ENCODE results near the gene CSF1. TPM values are rescaled to one million over a fixed set of nuclear protein-coding genes. Genes with fewer than 3 reads are reported as not detected.

CSF1 gene
- total RNA-seq, 4 donors from 2014 or later, result 9.7 to 63.1 (median 14.4) TPM

DNA sequence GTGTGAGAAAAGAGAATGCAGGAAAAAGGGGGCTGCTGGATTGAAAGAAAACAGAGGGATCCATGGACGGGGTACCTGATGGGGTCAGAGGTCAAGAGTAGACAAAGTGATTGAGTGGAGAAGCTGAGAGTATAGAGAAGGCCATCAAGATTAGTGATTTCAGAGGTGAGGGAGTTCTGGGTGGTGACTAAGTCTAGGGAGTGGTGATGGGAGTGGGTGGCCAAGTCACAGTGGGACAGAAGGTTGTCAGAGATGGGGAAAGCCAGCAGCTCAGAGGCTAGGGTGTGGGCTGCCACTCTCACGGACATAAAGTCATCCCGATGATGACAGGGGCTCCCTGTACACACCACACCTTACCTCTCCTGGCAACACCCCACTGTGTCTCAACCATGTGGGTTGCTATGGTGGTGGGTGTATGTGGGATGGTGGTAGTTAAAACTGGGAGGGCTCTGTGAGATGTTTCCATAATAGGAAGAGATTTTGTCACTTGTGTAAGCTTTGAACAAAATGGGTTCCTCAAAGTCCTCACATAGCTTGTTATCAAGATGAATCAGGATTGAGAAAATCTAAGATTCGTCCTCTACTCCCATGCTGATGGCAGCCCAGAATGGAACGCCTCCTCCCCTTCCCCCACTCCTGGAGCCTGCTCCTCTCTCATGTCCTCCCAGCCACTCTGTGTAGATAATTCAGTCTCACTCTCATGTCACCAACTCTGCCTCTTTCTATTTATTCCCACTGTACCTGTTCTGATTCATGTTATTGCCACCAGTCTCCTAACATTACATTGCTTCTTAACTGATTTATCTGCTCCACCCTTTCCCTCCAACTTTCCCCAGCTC, 20.3 kb upstream of the CSF1 start:
- 74 to 83% methylated on average over 4 to 5 of the region's 5 CpGs for WGBS, 2 donors (ENCODE audit: low coverage in 1 of 2)
- no peak for DNase-seq
- H3K9me3 ChIP-seq, result no peaks in the 10 kb centered on the region
- no peaks in the 10 kb centered on the region for H3K36me3 ChIP-seq
- H3K27me3 ChIP-seq, result no peaks in the 10 kb centered on the region
- in situ Hi-C loops (cut with MboI; ENCODE audit: low pct_ligation_motif_present in 1 of 4, low pct_unique_long_range_greater_than_20kb in 1 of 4, low sequenced_read_pairs in 3 of 4) (no loop called here), intact Hi-C loops (cut with DNase I; ENCODE audit: low total_unique reads) (no loop called here)
- H3K4me1 ChIP-seq, result peaks cover 0 to 12% (median 6%) of the 10 kb centered on the region in 4 donors
- H3K27ac ChIP-seq, result no peak overlapping the region
- no peak overlapping the region for H3K4me3 ChIP-seq
- TF ChIP-seq CTCF (IDR thresholded peaks at IDR 0.05) (no peak), POLR2A (IDR thresholded peaks at IDR 0.05) (no peak)

DNA sequence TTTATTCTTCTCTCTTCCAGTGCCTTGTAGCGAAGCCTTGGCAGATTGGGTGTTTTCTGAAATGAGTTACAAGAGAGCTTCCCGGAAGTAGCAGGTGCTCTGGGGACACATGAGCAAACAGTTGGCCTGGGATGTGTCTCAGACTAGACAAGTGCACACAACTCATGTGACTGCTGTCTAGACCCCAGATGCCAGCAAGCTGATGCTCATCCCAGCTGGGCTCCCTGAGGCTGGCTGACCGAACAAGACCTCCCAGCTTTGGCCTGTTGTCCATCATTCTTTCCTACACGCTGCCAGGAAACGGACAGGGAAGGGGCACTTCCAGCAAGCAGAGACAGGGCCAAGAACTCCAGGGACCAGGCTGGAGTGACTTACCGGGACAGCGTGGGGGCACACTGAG, 18.7 kb upstream of the CSF1 start:
- Histone ChIP-seq H3K36me3 (no peaks in the 10 kb centered on the region), H3K9me3 (no peaks in the 10 kb centered on the region), H3K4me3 (no peak overlapping the region), H3K27me3 (no peaks in the 10 kb centered on the region), H3K27ac (no peak overlapping the region), H3K4me1 (peaks cover 0 to 16% (median 9%) of the 10 kb centered on the region in 4 donors)
- WGBS, 2 donors (ENCODE audit: low coverage in 1 of 2), result 79 to 93% methylated on average over 3 to 6 of the region's 7 CpGs
- in situ Hi-C loops (cut with MboI; ENCODE audit: low pct_ligation_motif_present in 1 of 4, low pct_unique_long_range_greater_than_20kb in 1 of 4, low sequenced_read_pairs in 3 of 4) (no loop called here), intact Hi-C loops (cut with DNase I; ENCODE audit: low total_unique reads) (no loop called here)
- TF ChIP-seq EP300 (IDR thresholded peaks at IDR 0.05; ENCODE audit: low read depth) (no peak), POLR2A (IDR thresholded peaks at IDR 0.05) (no peak), POLR2AphosphoS5 (IDR thresholded peaks at IDR 0.05) (no peak), CTCF (IDR thresholded peaks at IDR 0.05) (no peak)
- DNase-seq, result no peak

DNA sequence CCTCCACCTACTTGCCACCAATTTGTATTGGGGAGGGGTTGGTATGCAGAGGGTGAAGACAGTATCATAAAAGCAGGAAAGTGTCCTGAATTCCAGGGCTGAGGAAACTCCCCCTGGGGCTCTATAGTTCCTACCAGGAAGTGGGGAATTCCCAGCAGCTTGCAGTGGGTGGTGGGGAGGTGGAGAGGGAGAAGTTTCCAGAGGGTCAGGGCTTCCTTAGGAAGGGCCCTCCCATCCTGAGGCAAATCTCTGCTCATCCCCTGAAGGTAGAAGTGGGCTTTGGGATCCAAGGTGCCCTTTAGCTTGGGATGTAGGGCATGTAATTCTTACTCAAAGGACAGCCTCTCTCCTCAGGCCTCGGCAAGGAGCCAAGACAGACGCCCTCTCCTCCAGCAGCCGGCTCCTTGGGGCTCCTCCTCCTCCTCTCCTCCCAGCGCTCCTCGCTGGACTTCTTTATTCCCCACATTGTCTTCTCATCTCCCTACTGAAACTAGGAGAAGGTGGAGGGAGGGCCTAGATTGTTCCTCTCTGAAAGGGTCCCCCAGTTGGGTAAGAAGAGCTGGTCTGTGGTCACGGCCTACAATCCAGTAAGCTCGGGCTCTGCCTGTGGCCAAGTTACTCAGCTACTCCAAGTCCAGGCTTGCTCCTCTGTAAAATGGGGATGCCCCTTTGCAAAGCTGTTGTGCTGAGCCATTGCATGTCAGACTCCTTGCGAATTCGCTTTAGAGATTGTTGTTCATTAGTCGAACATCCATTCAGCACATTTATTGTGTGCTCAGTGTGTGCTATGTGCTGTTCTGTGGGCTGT, 17.9 kb upstream of the CSF1 start:
- Histone ChIP-seq H3K36me3 (no peaks in the 10 kb centered on the region), H3K4me1 (peaks cover 0 to 16% (median 9%) of the 10 kb centered on the region in 4 donors), H3K27ac (no peak overlapping the region), H3K9me3 (no peaks in the 10 kb centered on the region), H3K27me3 (no peaks in the 10 kb centered on the region), H3K4me3 (no peak overlapping the region)
- 40 to 65% methylated on average over 5 to 10 of the region's 10 CpGs for WGBS, 2 donors (ENCODE audit: low coverage in 1 of 2)
- no peak for DNase-seq
- no peak for TF ChIP-seq EP300 (IDR thresholded peaks at IDR 0.05; ENCODE audit: low read depth)
- TF ChIP-seq CTCF (IDR thresholded peaks at IDR 0.05), result no peak
- TF ChIP-seq POLR2AphosphoS5 (IDR thresholded peaks at IDR 0.05), result no peak
- no peak for TF ChIP-seq POLR2A (IDR thresholded peaks at IDR 0.05)
- intact Hi-C loops (cut with DNase I; ENCODE audit: low total_unique reads), result no loop called here
- in situ Hi-C loops (cut with MboI; ENCODE audit: low pct_ligation_motif_present in 1 of 4, low pct_unique_long_range_greater_than_20kb in 1 of 4, low sequenced_read_pairs in 3 of 4), result no loop called here

DNA sequence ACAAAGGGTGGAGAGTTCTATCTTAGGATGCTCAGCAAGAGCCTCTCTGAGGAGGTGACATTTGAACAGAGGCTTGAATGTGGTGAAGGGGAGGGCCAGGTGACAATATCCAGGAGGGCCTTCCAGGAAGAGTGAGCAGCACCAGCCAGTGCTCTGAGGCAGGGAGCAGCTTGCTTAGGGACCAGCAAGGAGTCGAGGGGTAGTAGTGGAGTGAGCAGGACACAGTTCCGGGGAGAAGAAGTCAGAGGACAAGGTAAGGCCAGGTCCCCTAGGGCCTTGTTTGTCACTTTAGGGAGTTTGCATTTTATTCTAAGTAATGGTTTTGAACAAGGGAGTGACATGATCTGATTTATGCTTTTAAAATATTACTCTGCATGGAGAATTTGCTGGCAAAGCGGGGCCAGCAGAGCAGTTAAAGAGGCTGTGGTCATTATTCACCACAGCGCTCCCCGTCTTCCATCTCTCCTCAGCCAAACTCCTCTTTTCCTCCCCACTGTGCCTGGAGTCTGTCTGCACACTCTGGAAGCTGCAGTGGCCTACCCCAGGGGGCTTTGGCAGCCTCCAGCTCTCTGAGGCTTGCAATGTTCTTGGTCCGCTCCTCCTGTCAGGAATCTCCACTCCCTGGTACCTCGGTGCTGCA, 17.0 kb upstream of the CSF1 start:
- H3K27me3 ChIP-seq, result no peaks in the 10 kb centered on the region
- in situ Hi-C loops (cut with MboI; ENCODE audit: low pct_ligation_motif_present in 1 of 4, low pct_unique_long_range_greater_than_20kb in 1 of 4, low sequenced_read_pairs in 3 of 4) (no loop called here), intact Hi-C loops (cut with DNase I; ENCODE audit: low total_unique reads) (no loop called here)
- H3K9me3 ChIP-seq, result no peaks in the 10 kb centered on the region
- no peak for DNase-seq
- H3K27ac ChIP-seq, result no peak overlapping the region
- H3K4me1 ChIP-seq, result peaks cover 0 to 16% (median 9%) of the 10 kb centered on the region in 4 donors
- no peak overlapping the region for H3K4me3 ChIP-seq
- WGBS, 2 donors (ENCODE audit: low coverage in 1 of 2), result 94 to 100% methylated on average over 1 to 7 of the region's 7 CpGs
- no peak for TF ChIP-seq POLR2AphosphoS5 (IDR thresholded peaks at IDR 0.05)
- no peak for TF ChIP-seq CTCF (IDR thresholded peaks at IDR 0.05)
- TF ChIP-seq POLR2A (IDR thresholded peaks at IDR 0.05), result no peak
- no peak for TF ChIP-seq EP300 (IDR thresholded peaks at IDR 0.05; ENCODE audit: low read depth)
- H3K36me3 ChIP-seq, result no peaks in the 10 kb centered on the region

All from transverse colon (tissue), 4 donors.